SK-N-SH (cell line): ENCODE data around the gene LSMEM2. TPM values are rescaled to one million over a fixed set of nuclear protein-coding genes. Genes with fewer than 3 reads are reported as not detected.

ENCODE experiments used
- CTCF ChIA-PET: fragments of 300-600, 350-600 bp; formaldehyde crosslinking; extraction: SDS; loops from one replicate; lab custom pipeline; 2021; lab: Yijun Ruan, JAX
- POLR2A ChIA-PET: fragments of 350-600 bp; sonication (Branson Sonifier 250); formaldehyde crosslinking; extraction: SDS; loops from one replicate; lab custom pipeline; 2020; ENCODE audit warnings: antibody characterized with exemption, inconsistent platforms; lab: Yijun Ruan, JAX
- DNase-seq: peaks from one replicate; pipeline ENCODE4 v3.0.0; 2012
- H2AFZ ChIP-seq: fragments of 200-600 bp; sonication (generic); 2 replicates; pipeline ENCODE4 v1.8.1; 2016; ENCODE audit warnings: antibody characterized with exemption, mild to moderate bottlenecking, low read depth
- H3F3A ChIP-seq: fragments of 200-600 bp; sonication (generic); replicated peaks from 2 replicates; pipeline ENCODE3; 2016; ENCODE audit warnings: antibody characterized with exemption, mild to moderate bottlenecking; ENCODE audit not compliant: insufficient read depth
- H3K27ac ChIP-seq, 2 experiments: fragments of 200-500 bp in 1 of 2; fragments of 200-600 bp in 1 of 2; sonication (Bioruptor generic) in 1 of 2; sonication (generic), shearing (Covaris generic) in 1 of 2; 2 replicates each; pipeline versions ENCODE4 v1.5.1 to v1.6.1; 2014 to 2016; ENCODE audit warnings: low read depth in 2 of 2, inconsistent platforms in 1 of 2, low read length in 1 of 2, mild to moderate bottlenecking in 1 of 2, mixed read lengths in 1 of 2
- H3K27me3 ChIP-seq: fragments of 200-600 bp; sonication (generic), shearing (Covaris generic); 2 replicates; pipeline ENCODE4 v1.6.1; 2016; ENCODE audit warnings: mixed run types; ENCODE audit not compliant: insufficient read depth
- H3K36me3 ChIP-seq, 2 experiments: fragments of 200-500 bp in 1 of 2; fragments of 200-600 bp in 1 of 2; sonication (Bioruptor generic) in 1 of 2; sonication (generic) in 1 of 2; replicated peaks in 1 of 2; 2 replicates each; pipeline versions ENCODE3 to v1.5.1; 2014 to 2016; ENCODE audit warnings: low read length in 1 of 2, mild to moderate bottlenecking in 1 of 2; ENCODE audit not compliant: insufficient read depth in 2 of 2, control insufficient read depth in 1 of 2
- H3K4me1 ChIP-seq, 2 experiments: fragments of 200-500 bp in 1 of 2; fragments of 200-600 bp in 1 of 2; sonication (Bioruptor generic) in 1 of 2; sonication (generic), shearing (Covaris generic) in 1 of 2; 2 replicates each; pipeline versions ENCODE4 v1.5.1 to v1.6.1; 2014 to 2016; ENCODE audit warnings: low read depth in 1 of 2, low read length in 1 of 2, mixed run types in 1 of 2; ENCODE audit not compliant: insufficient read depth in 2 of 2, control insufficient read depth in 1 of 2
- H3K4me2 ChIP-seq: fragments of 200-600 bp; sonication (generic), shearing (Covaris generic); 2 replicates; pipeline ENCODE4 v1.6.1; 2017; ENCODE audit warnings: mixed run types
- H3K4me3 ChIP-seq, 2 experiments: fragments of 200-500 bp in 1 of 2; fragments of 200-600 bp in 1 of 2; sonication (Bioruptor generic) in 1 of 2; sonication (generic), shearing (Covaris generic) in 1 of 2; 2 replicates each; pipeline versions ENCODE4 v1.5.1 to v1.8.1; 2014 to 2016; ENCODE audit warnings: low read depth in 2 of 2, inconsistent platforms in 1 of 2, low read length in 1 of 2, mild to moderate bottlenecking in 1 of 2, mixed read lengths in 1 of 2, moderate library complexity in 1 of 2
- H3K79me2 ChIP-seq: fragments of 200-600 bp; sonication (generic); 2 replicates; pipeline ENCODE4 v1.8.1; 2017; ENCODE audit warnings: mild to moderate bottlenecking; ENCODE audit not compliant: insufficient read depth
- H3K9ac ChIP-seq: fragments of 200-600 bp; sonication (generic); 2 replicates; pipeline ENCODE4 v1.6.1; 2017; ENCODE audit warnings: mixed run types
- H3K9me2 ChIP-seq: fragments of 200-600 bp; sonication (generic); 2 replicates; pipeline ENCODE4 v1.6.1; 2017; ENCODE audit warnings: mixed run types
- H3K9me3 ChIP-seq: fragments of 200-600 bp; sonication (generic); 2 replicates; pipeline ENCODE4 v1.6.1; 2017; ENCODE audit warnings: mixed run types, mild to moderate bottlenecking, moderate library complexity
- H4K20me1 ChIP-seq: fragments of 200-600 bp; sonication (generic); 2 replicates; pipeline ENCODE4 v1.6.1; 2017; ENCODE audit warnings: mild to moderate bottlenecking, mixed run types; ENCODE audit not compliant: insufficient read depth
- EP300 ChIP-seq, 2 experiments: IDR thresholded peaks; 2 replicates each; pipeline versions ENCODE4 v1.4.0 to v1.6.1; 2012; ENCODE audit warnings: borderline replicate concordance in 1 of 2, low read depth in 1 of 2, low read length in 1 of 2
- EZH2phosphoT487 ChIP-seq: fragments of 200-600 bp; sonication (generic); IDR thresholded peaks from 2 replicates; pipeline ENCODE4 v1.6.1; 2017; ENCODE audit warnings: low read depth, mixed run types, mild to moderate bottlenecking, antibody characterized with exemption, moderate library complexity, borderline replicate concordance
- FOXJ3 ChIP-seq: sonication (generic); formaldehyde crosslinking; IDR thresholded peaks from 2 replicates; pipeline ENCODE4 v1.5.1; 2020; ENCODE audit warnings: mild to moderate bottlenecking, missing genetic modification reagents
- GABPA ChIP-seq: IDR thresholded peaks from 2 replicates; pipeline ENCODE4 v1.4.0; 2012; ENCODE audit warnings: low read depth, mild to moderate bottlenecking
- GATA2 ChIP-seq: sonication (generic); formaldehyde crosslinking; IDR thresholded peaks from 2 replicates; pipeline ENCODE4 v1.5.0; 2020; ENCODE audit warnings: mild to moderate bottlenecking, missing genetic modification reagents
- JUND ChIP-seq: IDR thresholded peaks from 2 replicates; pipeline ENCODE4 v1.4.0; 2012
- MXI1 ChIP-seq: IDR thresholded peaks from 2 replicates; pipeline ENCODE4 v1.6.1; 2012; ENCODE audit warnings: mild to moderate bottlenecking, low read depth, low read length, improper control_type of control experiment
- NRF1 ChIP-seq: IDR thresholded peaks from 2 replicates; pipeline ENCODE4 v1.6.1; 2012; ENCODE audit warnings: low read depth, mild to moderate bottlenecking, low read length
- POLR2AphosphoS5 ChIP-seq: IDR thresholded peaks from 2 replicates; pipeline ENCODE4 v1.6.1; 2012; ENCODE audit warnings: low read depth, low read length
- RAD21 ChIP-seq: IDR thresholded peaks from 2 replicates; pipeline ENCODE4 v1.6.1; 2012; ENCODE audit warnings: mild to moderate bottlenecking, low read length
- TAF1 ChIP-seq: IDR thresholded peaks from 2 replicates; pipeline ENCODE4 v1.6.1; 2012; ENCODE audit warnings: low read depth, mild to moderate bottlenecking, low read length, moderate library complexity, borderline replicate concordance
- WGBS: methylation state at CpG from one replicate; pipeline ENCODE4 v1.1.6; 2017; ENCODE audit warnings: low lambda C conversion rate; 5-methylcytosine and 5-hydroxymethylcytosine counted together
- polyA plus RNA-seq, 3 experiments: library from polyadenylated mRNA; depleted of rRNA; stranded (reverse); fragments of >200 nt; gene quantifications; 2 replicates each; pipeline ENCODE4 v1.2.3, GENCODE V29; 2012
- TF ChIP-seq, protein P1 (sequence below): IDR thresholded peaks from 2 replicates; pipeline ENCODE4; 2012
- TF ChIP-seq, protein P2 (sequence below): IDR thresholded peaks from 2 replicates; pipeline ENCODE4 v1.4.0; 2012; ENCODE audit warnings: low read depth, borderline replicate concordance
- TF ChIP-seq, protein P3 (sequence below): IDR thresholded peaks from 2 replicates; pipeline ENCODE4 v1.4.0; 2012; ENCODE audit warnings: low read depth
- TF ChIP-seq, protein P4 (sequence below): fragments of 150-350 bp; IDR thresholded peaks from 2 replicates; pipeline ENCODE4 v1.6.1; 2017; ENCODE audit warnings: antibody characterized with exemption, low read length, low read depth, borderline replicate concordance

LSMEM2 gene
- polyA plus RNA-seq, 1 of the 3 experiments (the other 2 are of a cell fraction): 0.03 TPM

DNA sequence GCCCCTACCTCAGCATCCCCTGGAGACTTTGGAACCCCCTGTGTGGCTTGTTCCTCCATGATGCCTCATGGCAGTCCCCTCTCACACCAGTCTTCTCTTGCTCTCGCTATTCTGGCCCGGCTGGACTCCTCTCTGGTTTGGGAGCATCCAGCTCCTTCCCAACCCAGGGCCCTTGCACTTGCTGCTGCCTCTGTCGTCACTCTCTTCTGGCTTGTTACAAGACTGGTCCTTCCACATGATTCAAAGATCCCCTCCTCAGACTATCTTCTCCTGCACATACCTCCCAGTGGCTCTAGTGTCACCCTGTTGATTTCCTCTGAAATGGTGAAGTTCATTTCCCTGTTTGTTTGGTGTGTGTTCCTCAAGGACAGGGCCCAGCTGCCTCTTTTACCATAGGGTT is 49.4 kb upstream of the LSMEM2 start:
- TF ChIP-seq GABPA (no peak), EZH2phosphoT487 (no peak), FOXJ3 (CRISPR knock-in tag) (no peak), MXI1 (no peak), POLR2AphosphoS5 (no peak), JUND (no peak), TAF1 (no peak), EP300 (IDR thresholded peaks at IDR 0.05; ENCODE audit: borderline replicate concordance in 1 of 2, low read depth in 1 of 2, low read length in 1 of 2) (no peak), GATA2 (CRISPR knock-in tag) (no peak), RAD21 (no peak), NRF1 (no peak)
- TF ChIP-seq, protein P1, sequence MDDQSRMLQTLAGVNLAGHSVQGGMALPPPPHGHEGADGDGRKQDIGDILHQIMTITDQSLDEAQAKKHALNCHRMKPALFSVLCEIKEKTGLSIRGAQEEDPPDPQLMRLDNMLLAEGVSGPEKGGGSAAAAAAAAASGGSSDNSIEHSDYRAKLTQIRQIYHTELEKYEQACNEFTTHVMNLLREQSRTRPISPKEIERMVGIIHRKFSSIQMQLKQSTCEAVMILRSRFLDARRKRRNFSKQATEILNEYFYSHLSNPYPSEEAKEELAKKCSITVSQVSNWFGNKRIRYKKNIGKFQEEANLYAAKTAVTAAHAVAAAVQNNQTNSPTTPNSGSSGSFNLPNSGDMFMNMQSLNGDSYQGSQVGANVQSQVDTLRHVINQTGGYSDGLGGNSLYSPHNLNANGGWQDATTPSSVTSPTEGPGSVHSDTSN: no peak
- TF ChIP-seq, protein P2, sequence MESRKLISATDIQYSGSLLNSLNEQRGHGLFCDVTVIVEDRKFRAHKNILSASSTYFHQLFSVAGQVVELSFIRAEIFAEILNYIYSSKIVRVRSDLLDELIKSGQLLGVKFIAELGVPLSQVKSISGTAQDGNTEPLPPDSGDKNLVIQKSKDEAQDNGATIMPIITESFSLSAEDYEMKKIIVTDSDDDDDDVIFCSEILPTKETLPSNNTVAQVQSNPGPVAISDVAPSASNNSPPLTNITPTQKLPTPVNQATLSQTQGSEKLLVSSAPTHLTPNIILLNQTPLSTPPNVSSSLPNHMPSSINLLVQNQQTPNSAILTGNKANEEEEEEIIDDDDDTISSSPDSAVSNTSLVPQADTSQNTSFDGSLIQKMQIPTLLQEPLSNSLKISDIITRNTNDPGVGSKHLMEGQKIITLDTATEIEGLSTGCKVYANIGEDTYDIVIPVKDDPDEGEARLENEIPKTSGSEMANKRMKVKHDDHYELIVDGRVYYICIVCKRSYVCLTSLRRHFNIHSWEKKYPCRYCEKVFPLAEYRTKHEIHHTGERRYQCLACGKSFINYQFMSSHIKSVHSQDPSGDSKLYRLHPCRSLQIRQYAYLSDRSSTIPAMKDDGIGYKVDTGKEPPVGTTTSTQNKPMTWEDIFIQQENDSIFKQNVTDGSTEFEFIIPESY: no peak
- TF ChIP-seq, protein P3, sequence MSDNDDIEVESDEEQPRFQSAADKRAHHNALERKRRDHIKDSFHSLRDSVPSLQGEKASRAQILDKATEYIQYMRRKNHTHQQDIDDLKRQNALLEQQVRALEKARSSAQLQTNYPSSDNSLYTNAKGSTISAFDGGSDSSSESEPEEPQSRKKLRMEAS: no peak
- TF ChIP-seq, protein P4, sequence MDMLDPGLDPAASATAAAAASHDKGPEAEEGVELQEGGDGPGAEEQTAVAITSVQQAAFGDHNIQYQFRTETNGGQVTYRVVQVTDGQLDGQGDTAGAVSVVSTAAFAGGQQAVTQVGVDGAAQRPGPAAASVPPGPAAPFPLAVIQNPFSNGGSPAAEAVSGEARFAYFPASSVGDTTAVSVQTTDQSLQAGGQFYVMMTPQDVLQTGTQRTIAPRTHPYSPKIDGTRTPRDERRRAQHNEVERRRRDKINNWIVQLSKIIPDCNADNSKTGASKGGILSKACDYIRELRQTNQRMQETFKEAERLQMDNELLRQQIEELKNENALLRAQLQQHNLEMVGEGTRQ: no peak
- Histone ChIP-seq H3K36me3 (no peaks in the 10 kb centered on the region), H3K4me2 (no peak overlapping the region), H3K4me3 (no peak overlapping the region), H3K27ac (no peak overlapping the region), H3K9me2 (no peaks in the 10 kb centered on the region), H3K9ac (no peak overlapping the region), H3F3A (peaks cover 3% of the 10 kb centered on the region), H2AFZ (no peak overlapping the region), H3K27me3 (no peaks in the 10 kb centered on the region; the same call in 1 of the 2 replicates), H3K9me3 (no peaks in the 10 kb centered on the region), H3K4me1 (peaks cover 0 to 9% of the 10 kb centered on the region in 2 experiments; a peak in 1 of 4 replicates), H4K20me1 (no peaks in the 10 kb centered on the region), H3K79me2 (no peaks in the 10 kb centered on the region)
- WGBS: 97% methylated on average over 3 of the region's 3 CpGs
- DNase-seq: no peak
- ChIA-PET CTCF (interaction anchor here (1.1 to 61.6 kb wide), 8 partner anchors 19 to 384 kb away, joined by 3 to 1375 read pairs (median 78); partner anchors contain the start of genes GNAI2, GNAT1, LSMEM2 and SEMA3B), POLR2A (no interaction called here)
